ENCODE results near the gene PRKCH.

The PRKCH gene

DNA sequence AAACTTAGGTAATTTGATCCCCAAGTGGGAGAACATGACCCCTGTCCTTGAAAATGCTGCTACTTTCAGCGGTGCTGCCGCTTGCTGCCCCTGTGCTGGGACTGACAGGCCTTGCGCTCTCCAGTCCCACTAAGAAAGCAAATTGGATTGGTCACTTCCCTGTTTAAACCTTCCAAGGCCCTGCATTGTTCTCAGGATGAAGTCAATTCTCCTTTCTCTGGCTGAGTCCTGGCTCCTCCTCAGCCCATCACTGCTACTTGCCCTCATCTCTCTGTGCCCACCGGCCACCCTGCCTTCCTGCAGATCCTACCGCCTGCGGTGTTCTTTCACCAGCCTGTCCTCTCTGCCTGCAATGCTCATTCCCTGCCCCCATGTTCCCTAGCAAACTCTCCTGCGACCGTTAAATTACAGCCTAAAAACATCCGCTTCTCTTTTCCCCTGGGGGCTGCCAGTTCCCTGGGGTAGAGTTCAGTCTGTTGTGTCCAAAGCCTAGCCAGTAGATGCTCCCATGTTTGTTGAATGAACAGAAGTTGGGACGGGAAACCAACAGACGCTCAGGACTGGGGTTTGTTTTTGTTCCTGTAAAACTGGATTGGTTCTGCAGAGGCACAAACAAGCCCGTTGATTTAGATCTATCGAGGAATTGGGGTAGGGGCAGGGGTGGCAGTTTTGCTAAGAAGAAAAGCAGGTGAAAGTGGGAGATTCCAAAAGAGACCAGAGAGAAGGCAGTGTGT, 246.6 kb downstream of the PRKCH start:
- H3K9me2 ChIP-seq (replicated peaks; ENCODE audit: insufficient read depth, low read length), result no peaks in the 10 kb centered on the region
- no peaks in the 10 kb centered on the region for H4K20me1 ChIP-seq (ENCODE audit: low read depth, low read length)
- no peaks in the 10 kb centered on the region for H3K36me3 ChIP-seq (ENCODE audit: low read length)
- H3K79me2 ChIP-seq (ENCODE audit: insufficient read depth, low read length), result no peaks in the 10 kb centered on the region
- peak overlapping the region; percentile 8 for H3K4me3 ChIP-seq (ENCODE audit: insufficient read depth, low read length, poor library complexity, severe bottlenecking)
- TF ChIP-seq CTCF (IDR thresholded peaks at IDR 0.05; ENCODE audit: insufficient read depth, low read length, poor library complexity, severe bottlenecking) (no peak), EZH2phosphoT487 (conservative IDR thresholded peaks at IDR 0.05; ENCODE audit: low read length) (no peak)
- H3K9me3 ChIP-seq (ENCODE audit: insufficient read depth, low read length), result no peaks in the 10 kb centered on the region
- H3K9ac ChIP-seq (ENCODE audit: low read length), result peak overlapping the region; percentile 33; the same call in 1 of the 2 replicates
- no peaks in the 10 kb centered on the region for H3K27me3 ChIP-seq (ENCODE audit: low read length)
- H3F3A ChIP-seq (ENCODE audit: insufficient read depth), result 0 out of 2 replicates have a peak, but pooled peaks cover 5% of the 10 kb centered on the region
- H3K27ac ChIP-seq (ENCODE audit: low read depth, low read length), result peak overlapping the region; percentile 41
- H3K4me2 ChIP-seq (ENCODE audit: low read depth, low read length, poor library complexity, severe bottlenecking), result peak overlapping the region; percentile 48
- H2AFZ ChIP-seq (ENCODE audit: low read depth, low read length, severe bottlenecking), result no peak overlapping the region

DNA sequence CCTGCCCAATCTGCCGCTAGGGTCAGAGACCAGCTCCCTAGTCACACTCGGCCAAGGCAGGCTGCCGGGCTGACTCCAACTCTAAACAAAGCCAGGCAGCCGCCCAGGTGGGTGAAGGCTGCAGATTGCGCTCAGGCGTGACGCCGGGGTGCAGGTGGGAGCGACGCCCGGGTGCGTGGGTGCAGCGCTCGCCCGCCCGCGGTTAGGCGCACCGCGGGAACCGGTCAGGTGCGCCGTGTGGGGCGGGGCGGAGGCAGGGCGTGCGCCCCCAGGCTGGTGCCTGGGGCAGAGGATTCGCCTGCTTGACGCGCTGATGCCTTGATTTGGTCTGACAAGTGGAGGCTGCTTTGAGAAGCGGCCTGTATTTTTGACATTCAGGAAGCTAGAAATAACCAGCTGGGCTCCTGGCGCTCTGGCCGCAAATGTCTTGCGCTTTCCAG, 247.2 kb downstream of the PRKCH start:
- Histone ChIP-seq H3K36me3 (ENCODE audit: low read length) (no peaks in the 10 kb centered on the region), H3K9ac (ENCODE audit: low read length) (peak overlapping the region; percentile 33; the same call in 1 of the 2 replicates), H3K79me2 (ENCODE audit: insufficient read depth, low read length) (no peaks in the 10 kb centered on the region), H4K20me1 (ENCODE audit: low read depth, low read length) (no peaks in the 10 kb centered on the region), H3K9me2 (replicated peaks; ENCODE audit: insufficient read depth, low read length) (no peaks in the 10 kb centered on the region), H3K4me3 (ENCODE audit: insufficient read depth, low read length, poor library complexity, severe bottlenecking) (peak overlapping the region; percentile 8), H2AFZ (ENCODE audit: low read depth, low read length, severe bottlenecking) (no peak overlapping the region), H3K4me2 (ENCODE audit: low read depth, low read length, poor library complexity, severe bottlenecking) (peak overlapping the region; percentile 64), H3K9me3 (ENCODE audit: insufficient read depth, low read length) (no peaks in the 10 kb centered on the region), H3F3A (ENCODE audit: insufficient read depth) (0 out of 2 replicates have a peak, but pooled peaks cover 5% of the 10 kb centered on the region), H3K27ac (ENCODE audit: low read depth, low read length) (peak overlapping the region; percentile 45), H3K27me3 (ENCODE audit: low read length) (no peaks in the 10 kb centered on the region)
- no peak for TF ChIP-seq EZH2phosphoT487 (conservative IDR thresholded peaks at IDR 0.05; ENCODE audit: low read length)
- no peak for TF ChIP-seq CTCF (IDR thresholded peaks at IDR 0.05; ENCODE audit: insufficient read depth, low read length, poor library complexity, severe bottlenecking)

GRCh38 chr14:61569308-61569707, 247.9 kb downstream of the PRKCH start:
- TF ChIP-seq EZH2phosphoT487 (conservative IDR thresholded peaks at IDR 0.05; ENCODE audit: low read length), result no peak
- no peak for TF ChIP-seq CTCF (IDR thresholded peaks at IDR 0.05; ENCODE audit: insufficient read depth, low read length, poor library complexity, severe bottlenecking)
- peak overlapping the region; percentile 34 for H3K4me3 ChIP-seq (ENCODE audit: insufficient read depth, low read length, poor library complexity, severe bottlenecking)
- H3K79me2 ChIP-seq (ENCODE audit: insufficient read depth, low read length), result no peaks in the 10 kb centered on the region
- H3K36me3 ChIP-seq (ENCODE audit: low read length), result no peaks in the 10 kb centered on the region
- H3K9me2 ChIP-seq (replicated peaks; ENCODE audit: insufficient read depth, low read length), result no peaks in the 10 kb centered on the region
- peak overlapping the region; percentile 19; the same call in 1 of the 2 replicates for H3K9ac ChIP-seq (ENCODE audit: low read length)
- peak overlapping the region; percentile 45 for H3K27ac ChIP-seq (ENCODE audit: low read depth, low read length)
- H2AFZ ChIP-seq (ENCODE audit: low read depth, low read length, severe bottlenecking), result no peak overlapping the region
- H3K4me2 ChIP-seq (ENCODE audit: low read depth, low read length, poor library complexity, severe bottlenecking), result peak overlapping the region; percentile 64
- H3K27me3 ChIP-seq (ENCODE audit: low read length), result no peaks in the 10 kb centered on the region
- no peaks in the 10 kb centered on the region for H3K9me3 ChIP-seq (ENCODE audit: insufficient read depth, low read length)
- H3F3A ChIP-seq (ENCODE audit: insufficient read depth), result 0 out of 2 replicates have a peak, but pooled peaks cover 5% of the 10 kb centered on the region
- H4K20me1 ChIP-seq (ENCODE audit: low read depth, low read length), result no peaks in the 10 kb centered on the region

Measured in SU-DHL-6 (cell line).